ENCODE results near the gene CLDN2.

CLDN2 gene

DNA sequence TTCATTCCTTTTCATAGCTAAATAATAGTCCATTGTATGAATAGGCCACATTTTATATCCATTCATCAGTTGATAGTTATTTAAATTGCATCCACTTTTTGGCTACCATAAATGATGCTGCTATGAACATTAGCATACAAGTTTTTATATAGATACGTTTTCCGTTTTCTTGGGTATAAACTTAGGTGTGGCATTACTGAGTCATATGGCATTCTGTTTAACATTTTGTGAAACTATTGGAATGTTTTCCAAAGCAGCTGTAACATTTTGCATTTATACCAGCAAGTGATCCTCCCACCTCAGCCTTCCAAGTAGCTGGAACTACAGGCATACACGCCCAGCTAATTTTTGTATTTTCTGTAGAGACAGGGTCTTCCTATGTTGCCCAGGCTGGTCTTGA, 26.3 kb downstream of the CLDN2 start:
- no peak overlapping the region for H3K4me3 ChIP-seq (ENCODE audit: low read depth, low read length)
- TF ChIP-seq, protein P1, sequence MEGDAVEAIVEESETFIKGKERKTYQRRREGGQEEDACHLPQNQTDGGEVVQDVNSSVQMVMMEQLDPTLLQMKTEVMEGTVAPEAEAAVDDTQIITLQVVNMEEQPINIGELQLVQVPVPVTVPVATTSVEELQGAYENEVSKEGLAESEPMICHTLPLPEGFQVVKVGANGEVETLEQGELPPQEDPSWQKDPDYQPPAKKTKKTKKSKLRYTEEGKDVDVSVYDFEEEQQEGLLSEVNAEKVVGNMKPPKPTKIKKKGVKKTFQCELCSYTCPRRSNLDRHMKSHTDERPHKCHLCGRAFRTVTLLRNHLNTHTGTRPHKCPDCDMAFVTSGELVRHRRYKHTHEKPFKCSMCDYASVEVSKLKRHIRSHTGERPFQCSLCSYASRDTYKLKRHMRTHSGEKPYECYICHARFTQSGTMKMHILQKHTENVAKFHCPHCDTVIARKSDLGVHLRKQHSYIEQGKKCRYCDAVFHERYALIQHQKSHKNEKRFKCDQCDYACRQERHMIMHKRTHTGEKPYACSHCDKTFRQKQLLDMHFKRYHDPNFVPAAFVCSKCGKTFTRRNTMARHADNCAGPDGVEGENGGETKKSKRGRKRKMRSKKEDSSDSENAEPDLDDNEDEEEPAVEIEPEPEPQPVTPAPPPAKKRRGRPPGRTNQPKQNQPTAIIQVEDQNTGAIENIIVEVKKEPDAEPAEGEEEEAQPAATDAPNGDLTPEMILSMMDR (IDR thresholded peaks at IDR 0.05; ENCODE audit: control insufficient read depth, extremely low read depth, insufficient read depth): no peak
- DNase-seq (ENCODE audit: low read depth): no peak

DNA sequence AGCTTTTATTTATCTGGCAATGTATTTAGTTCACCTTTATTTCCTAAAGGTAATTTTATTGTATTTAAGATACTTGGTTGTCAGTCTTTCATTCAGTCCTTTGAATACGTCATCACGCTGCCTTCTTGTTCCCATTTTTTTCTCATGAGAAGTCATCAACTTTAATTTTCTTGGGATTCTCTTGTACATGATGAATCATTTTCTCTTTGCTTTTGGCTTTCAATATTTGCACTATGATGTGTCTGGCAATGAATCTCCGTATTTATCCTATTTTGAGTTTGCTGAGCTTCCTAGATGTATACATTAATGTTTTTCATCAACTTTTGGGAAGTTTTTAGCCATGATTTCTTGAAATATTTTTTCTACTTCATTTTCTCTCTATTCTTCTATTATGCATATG, 28.4 kb downstream of the CLDN2 start:
- TF ChIP-seq, protein P1 (IDR thresholded peaks at IDR 0.05; ENCODE audit: control insufficient read depth, extremely low read depth, insufficient read depth): no peak
- H3K4me3 ChIP-seq (ENCODE audit: low read depth, low read length): no peak overlapping the region
- DNase-seq (ENCODE audit: low read depth): no peak

DNA sequence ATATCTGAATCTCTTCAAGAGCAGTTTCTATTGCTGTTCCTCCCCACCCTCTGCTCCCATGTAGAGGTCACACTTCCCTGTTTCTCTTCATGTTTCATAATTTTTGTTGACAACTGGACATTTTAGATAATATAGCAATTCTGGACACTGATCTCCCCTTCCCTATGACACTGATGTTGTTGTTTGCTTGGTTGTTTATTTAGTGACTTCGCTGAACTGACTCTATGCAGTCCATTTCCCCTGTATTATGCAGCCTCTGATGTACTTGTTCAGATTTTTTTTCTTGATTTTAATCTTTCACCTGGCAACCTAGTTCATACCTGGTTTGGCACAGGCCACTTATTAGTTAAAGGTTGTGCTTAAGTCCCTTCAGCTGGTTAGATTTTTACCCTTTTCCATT, 29.2 kb downstream of the CLDN2 start:
- TF ChIP-seq, protein P1 (IDR thresholded peaks at IDR 0.05; ENCODE audit: control insufficient read depth, extremely low read depth, insufficient read depth): no peak
- no peak for DNase-seq (ENCODE audit: low read depth)
- H3K4me3 ChIP-seq (ENCODE audit: low read depth, low read length): no peak overlapping the region

DNA sequence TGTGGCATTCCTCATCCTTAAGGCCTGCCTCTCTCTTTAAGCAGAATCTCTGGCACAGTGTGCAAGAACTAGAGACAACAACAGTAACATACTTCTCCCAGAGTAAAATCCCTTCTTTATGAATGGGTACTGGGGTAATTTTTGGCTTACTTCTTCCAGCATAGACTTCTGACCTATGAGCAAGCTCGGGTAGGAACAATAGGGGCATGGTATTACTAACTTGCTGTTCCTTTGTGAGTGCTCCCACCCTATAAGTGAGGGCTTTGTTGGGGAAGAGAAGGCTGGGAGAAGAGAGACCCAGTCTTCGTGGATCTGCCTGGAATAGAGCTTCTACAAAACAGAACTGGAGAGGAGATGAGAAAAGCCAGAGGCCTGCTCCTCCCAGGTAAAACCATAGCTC, 30.2 kb downstream of the CLDN2 start:
- H3K4me3 ChIP-seq (ENCODE audit: low read depth, low read length): no peak overlapping the region
- DNase-seq (ENCODE audit: low read depth): no peak
- TF ChIP-seq, protein P1 (IDR thresholded peaks at IDR 0.05; ENCODE audit: control insufficient read depth, extremely low read depth, insufficient read depth): no peak

DNA sequence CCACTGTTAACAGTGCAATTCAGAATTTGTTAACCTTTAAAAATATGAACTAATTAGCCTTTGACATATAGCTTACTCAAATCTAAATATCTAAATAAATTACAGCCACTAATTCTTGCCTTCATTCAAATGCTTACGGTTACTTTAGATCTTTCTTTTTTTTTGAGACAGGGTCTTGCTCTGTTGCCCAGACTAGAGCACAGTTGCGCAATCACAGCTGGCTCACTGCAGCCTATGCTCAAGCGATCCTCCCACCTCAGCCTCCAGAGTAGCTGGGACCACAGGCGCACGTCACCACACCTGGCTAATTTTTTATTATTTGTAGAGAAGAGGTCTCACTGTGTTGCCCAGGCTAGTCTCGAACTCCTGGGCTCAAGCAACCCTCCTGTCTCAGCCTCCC, 31.0 kb downstream of the CLDN2 start:
- TF ChIP-seq, protein P1 (IDR thresholded peaks at IDR 0.05; ENCODE audit: control insufficient read depth, extremely low read depth, insufficient read depth): no peak
- H3K4me3 ChIP-seq (ENCODE audit: low read depth, low read length): no peak overlapping the region
- no peak for DNase-seq (ENCODE audit: low read depth)

DNA sequence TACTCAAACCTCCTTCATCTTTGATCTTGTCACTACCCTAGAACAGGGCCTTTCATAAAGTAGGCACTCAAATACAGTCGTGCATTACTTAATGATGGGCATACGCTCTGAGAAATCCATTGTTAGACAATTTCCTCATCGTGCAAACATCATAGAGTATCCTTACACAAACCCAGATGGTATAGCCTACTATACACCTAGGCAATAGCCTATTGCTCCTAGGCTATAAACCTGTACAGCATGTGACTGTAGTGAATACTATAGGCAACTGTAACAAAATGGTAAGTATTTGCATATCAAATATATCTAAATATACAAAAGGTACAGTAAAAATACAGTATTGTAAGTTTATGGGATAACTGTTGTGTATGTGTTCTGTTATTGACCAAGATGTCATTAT, 31.9 kb downstream of the CLDN2 start:
- no peak overlapping the region for H3K4me3 ChIP-seq (ENCODE audit: low read depth, low read length)
- TF ChIP-seq, protein P1 (IDR thresholded peaks at IDR 0.05; ENCODE audit: control insufficient read depth, extremely low read depth, insufficient read depth): no peak
- DNase-seq (ENCODE audit: low read depth): no peak

DNA sequence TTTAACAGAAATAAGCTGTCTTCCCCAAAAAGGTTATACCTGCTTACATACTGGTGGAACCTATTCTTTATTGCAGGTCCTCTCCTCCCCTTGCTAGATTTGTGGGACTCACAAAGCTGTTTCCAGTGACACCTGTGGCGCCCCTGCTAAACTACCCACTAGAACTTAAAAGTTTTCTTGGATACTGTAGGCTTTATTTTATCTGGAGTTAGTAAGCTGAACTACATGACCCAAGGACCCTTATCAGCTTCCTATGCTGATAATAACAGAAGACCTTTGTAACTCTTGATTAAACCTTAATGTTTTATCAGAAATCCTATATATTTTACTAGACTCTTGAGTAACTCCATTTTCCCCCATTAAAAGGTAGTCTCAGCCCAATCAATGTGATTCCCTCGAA, 32.3 kb downstream of the CLDN2 start:
- H3K4me3 ChIP-seq (ENCODE audit: low read depth, low read length): no peak overlapping the region
- DNase-seq (ENCODE audit: low read depth): no peak
- TF ChIP-seq, protein P1 (IDR thresholded peaks at IDR 0.05; ENCODE audit: control insufficient read depth, extremely low read depth, insufficient read depth): no peak

Measured in LNCaP clone FGC (cell line).